HepG2 (cell line): ENCODE data around the gene EIF2B1. TPM values are rescaled to one million over a fixed set of nuclear protein-coding genes. Genes with fewer than 3 reads are reported as not detected.
A peak's percentile ranks its signal among the peaks of the same experiment; 100 is the strongest.

Source experiments
- ARNT ChIP-seq: fragments of 450-650 bp; IDR thresholded peaks from 2 replicates; pipeline ENCODE4 v1.6.1; 2017
- CENPT ChIP-seq: sonication (generic); formaldehyde crosslinking; IDR thresholded peaks from 2 replicates; pipeline ENCODE4 v1.8.0; 2022; ENCODE audit warnings: low read depth, mild to moderate bottlenecking, moderate library complexity, missing genetic modification reagents
- FOXA3 ChIP-seq: IDR thresholded peaks from 2 replicates; pipeline ENCODE4 v1.6.1; 2016; ENCODE audit warnings: missing genetic modification reagents, missing compliant biosample characterization
- HOXA5 ChIP-seq: sonication (generic); formaldehyde crosslinking; IDR thresholded peaks from 2 replicates; pipeline ENCODE4 v1.4.0; 2020; ENCODE audit warnings: missing genetic modification reagents
- KDM2A ChIP-seq: sonication (generic); formaldehyde crosslinking; IDR thresholded peaks from 2 replicates; pipeline ENCODE4 v1.4.0; 2020; ENCODE audit warnings: low read depth, missing genetic modification reagents, borderline replicate concordance
- MED13 ChIP-seq: sonication (generic); formaldehyde crosslinking; IDR thresholded peaks from 2 replicates; pipeline ENCODE4 v1.5.0; 2020; ENCODE audit warnings: missing genetic modification reagents
- RFXANK ChIP-seq: IDR thresholded peaks from 2 replicates; pipeline ENCODE4 v1.6.1; 2016
- SRSF9 ChIP-seq: fragments of 200-400 bp; formaldehyde crosslinking; IDR thresholded peaks from 2 replicates; pipeline ENCODE4 v1.6.1; 2018; ENCODE audit warnings: borderline replicate concordance, mild to moderate bottlenecking, low read depth, low read length; ENCODE audit not compliant: insufficient read depth, poor library complexity, severe bottlenecking
- TBX2 ChIP-seq: sonication (generic); formaldehyde crosslinking; IDR thresholded peaks from 2 replicates; pipeline ENCODE4 v1.5.0; 2020; ENCODE audit warnings: missing genetic modification reagents, mild to moderate bottlenecking, borderline replicate concordance
- ZHX2 ChIP-seq, 2 experiments: sonication (generic) in 1 of 2; formaldehyde crosslinking in 1 of 2; IDR thresholded peaks; 2 replicates each; pipeline versions ENCODE4 v1.6.1 to v1.9.0; 2014 to 2022; ENCODE audit warnings: antibody characterized with exemption in 1 of 2, borderline replicate concordance in 1 of 2, inconsistent platforms in 1 of 2, low read depth in 1 of 2, missing genetic modification reagents in 1 of 2
- ZNF253 ChIP-seq: sonication (generic); formaldehyde crosslinking; IDR thresholded peaks from 2 replicates; pipeline ENCODE4 v1.8.0; 2022; ENCODE audit warnings: mild to moderate bottlenecking, missing genetic modification reagents, borderline replicate concordance
- ZNF407 ChIP-seq: sonication (generic); formaldehyde crosslinking; IDR thresholded peaks from one replicate; pipeline ENCODE4 v1.5.1; 2020; ENCODE audit warnings: mild to moderate bottlenecking, missing genetic modification reagents; ENCODE audit errors: not compliant biosample characterization
- ZNF44 ChIP-seq: sonication (generic); formaldehyde crosslinking; IDR thresholded peaks from 2 replicates; pipeline ENCODE4 v1.5.1; 2020; ENCODE audit warnings: mild to moderate bottlenecking, missing genetic modification reagents
- ZNF567 ChIP-seq: sonication (generic); formaldehyde crosslinking; IDR thresholded peaks from 2 replicates; pipeline ENCODE4 v1.8.1; 2023; ENCODE audit warnings: mild to moderate bottlenecking, missing genetic modification reagents, borderline replicate concordance
- polyA plus RNA-seq, 8 experiments: library from polyadenylated mRNA; depleted of rRNA in 3 of 8; stranded (reverse) in 7 of 8; unstranded in 1 of 8; fragments of >200 nt; fragmentation: Illumina TruSeq in 4 of 8; extraction: Trizol in 4 of 8; gene quantifications; 2 replicates each; pipeline versions ENCODE4 v1.2.1 to v1.2.3, GENCODE V29; 2011 to 2016; ENCODE audit warnings: low read depth in 4 of 8, missing spikeins in 1 of 8, mixed read lengths in 1 of 8; ENCODE audit not compliant: insufficient read depth in 1 of 8
- total RNA-seq, 5 experiments: library from RNA; depleted of rRNA; stranded (reverse); fragments of >200 nt; fragmentation: Illumina TruSeq; extraction: Trizol; gene quantifications; 2 replicates each; pipeline ENCODE4 v1.2.3, GENCODE V29; 2016; ENCODE audit warnings: low read depth in 1 of 5

Gene EIF2B1
- total and polyA plus RNA-seq, 2 of the 13 experiments (the other 11 are each of a cell fraction or from before 2014, with no cell fraction given) = 18.7 to 37.4 TPM

DNA sequence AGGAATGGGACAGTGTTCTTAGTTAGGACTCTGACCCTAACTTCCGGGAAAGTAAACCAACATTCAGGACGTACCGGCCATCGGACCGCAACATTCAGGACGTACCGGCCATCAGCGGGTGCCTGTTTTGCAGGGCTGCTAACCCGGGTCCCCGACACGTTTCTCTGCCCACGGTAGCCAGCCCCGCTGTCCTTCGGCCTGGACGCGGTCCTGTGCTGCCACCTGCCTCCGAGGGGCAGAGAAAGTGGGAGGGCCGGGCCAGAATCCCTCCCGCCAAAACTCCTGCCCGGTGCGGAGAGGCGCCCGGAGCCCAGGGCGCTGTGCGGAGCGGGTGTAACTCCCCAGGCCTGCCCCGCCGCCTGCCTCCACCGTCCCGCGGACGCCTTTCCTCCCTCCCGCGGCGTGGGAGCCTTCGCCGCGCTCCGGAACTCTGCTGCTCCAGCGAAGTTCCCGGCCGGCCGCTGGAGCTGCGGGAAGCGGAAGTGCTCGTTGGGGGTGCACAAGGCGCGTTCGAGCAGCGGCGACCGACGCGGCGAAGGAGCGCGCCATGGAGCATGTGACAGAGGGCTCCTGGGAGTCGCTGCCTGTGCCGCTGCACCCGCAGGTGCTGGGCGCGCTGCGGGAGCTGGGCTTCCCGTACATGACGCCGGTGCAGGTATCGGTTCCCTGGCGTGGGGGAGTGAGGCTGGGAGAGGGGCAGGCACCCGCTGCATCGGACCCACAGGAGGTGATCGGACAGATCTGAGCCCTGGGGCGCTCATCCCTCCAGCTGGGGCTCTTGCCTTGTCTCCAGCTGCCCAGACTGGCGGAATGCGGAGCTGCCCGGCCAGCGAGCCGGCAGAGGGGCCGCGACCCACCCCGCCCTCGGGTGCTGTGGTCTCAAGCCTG is 31.6 kb downstream of the EIF2B1 start, which contains the start of gene DDX55 (continued):
- TF ChIP-seq ZHX2 (IDR thresholded peaks at IDR 0.05; ENCODE audit: low read depth) (peak; percentile 79), ZHX2 (CRISPR knock-in tag; IDR thresholded peaks at IDR 0.05; ENCODE audit: borderline replicate concordance) (peak; percentile 78; the same call in 1 of the 2 replicates), ZNF567 (CRISPR knock-in tag) (no peak; the same call in 1 of the 2 replicates), RFXANK (CRISPR knock-in tag) (no peak), SRSF9 (no peak), ZNF44 (CRISPR knock-in tag) (peak; percentile 68; the same call in 1 of the 2 replicates), KDM2A (CRISPR knock-in tag) (peak; percentile 99), CENPT (CRISPR knock-in tag) (peak; percentile 74; the same call in 1 of the 2 replicates), HOXA5 (peak; percentile 91), ZNF253 (CRISPR knock-in tag) (peak; percentile 71; the same call in 1 of the 2 replicates), ZNF407 (CRISPR knock-in tag) (peak; percentile 99), FOXA3 (peak; percentile 70), ARNT (no peak), TBX2 (CRISPR knock-in tag) (peak; percentile 83; the same call in 1 of the 2 replicates), MED13 (peak; percentile 74; the same call in 1 of the 2 replicates)
